Colonic mucosa (tissue), 4 donors: ENCODE results near the gene CFAP46. TPM values are rescaled to one million over a fixed set of nuclear protein-coding genes. Genes with fewer than 3 reads are reported as not detected.
"Not testable (repeated sequence)": the region's sequence is repeated elsewhere in the genome, so short reads cannot be mapped to it uniquely, and the experiment has no call there.

Experiments used
- DNase-seq: peaks from one replicate; pipeline ENCODE4 v3.0.0-alpha.2; 2020
- H3K27ac ChIP-seq: fragments of 200-600 bp; one replicate; pipeline ENCODE4 v1.8.0; 2021
- H3K27me3 ChIP-seq: fragments of 200-600 bp; one replicate; pipeline ENCODE4 v1.8.0; 2021
- H3K36me3 ChIP-seq: fragments of 200-600 bp; one replicate; pipeline ENCODE4 v1.8.0; 2021
- H3K4me1 ChIP-seq: fragments of 200-600 bp; one replicate; pipeline ENCODE4 v1.8.0; 2021; ENCODE audit warnings: mild to moderate bottlenecking
- H3K4me3 ChIP-seq: fragments of 200-600 bp; one replicate; pipeline ENCODE4 v1.8.0; 2021
- H3K9ac ChIP-seq, 2 donors: one replicate each; pipeline ENCODE4 v1.7.0; 2013; ENCODE audit warnings: control low read depth in 2 of 2, low read depth in 2 of 2, low read length in 2 of 2
- H3K9me3 ChIP-seq: fragments of 200-600 bp; one replicate; pipeline ENCODE4 v1.8.0; 2021
- CTCF ChIP-seq: fragments of 200-600 bp; IDR thresholded peaks from one replicate; pipeline ENCODE4 v1.8.0; 2022; ENCODE audit warnings: antibody characterized with exemption, mild to moderate bottlenecking
- intact Hi-C: fragments of 100-400 bp; cut with DNase I; formaldehyde crosslinking; loops from one replicate; pipeline ENCODE4 v1.14.1; 2022
- total RNA-seq, 2 donors: library from RNA; stranded (reverse); fragmentation: NEBNext Ultra II Directional in 1 of 2; extraction: Animal tissue kit (Norgen Biotek cat#: 25700) in 1 of 2; gene quantifications; one replicate each; pipeline ENCODE4 v1.2.1, GENCODE V29; 2021
- donor health status: healthy.
- donor health status: DM: no; HTN: no; CAD: no.
- donor health status: DM: no; HTN: no; CAD: no.

CFAP46 gene
- total RNA-seq, 2 donors from 2014 or later, result 0.13 TPM; not detected in 1

- Histone ChIP-seq H3K27ac (no peak overlapping the region), H3K9me3 (no peaks in the 10 kb centered on the region), H3K4me1 (no peaks in the 10 kb centered on the region), H3K4me3 (no peak overlapping the region), H3K27me3 (no peaks in the 10 kb centered on the region), H3K36me3 (no peaks in the 10 kb centered on the region), H3K9ac (no peak overlapping the region)
- TF ChIP-seq CTCF, result no peak
- intact Hi-C loops, result no loop called here
- DNase-seq, result no peak
Measured at GRCh38 chr10:132932461-132933307, 9.7 kb downstream of the CFAP46 start.

GRCh38 chr10:132931258-132932250 is 10.8 kb downstream of the CFAP46 start:
- H3K4me1 ChIP-seq, H3K9me3 ChIP-seq, H3K4me3 ChIP-seq, H3K36me3 ChIP-seq, H3K27ac ChIP-seq, H3K9ac ChIP-seq, intact Hi-C loops, H3K27me3 ChIP-seq, DNase-seq: not testable (repeated sequence)

- H3K4me1 ChIP-seq, H3K4me3 ChIP-seq, H3K9me3 ChIP-seq, H3K27me3 ChIP-seq, H3K36me3 ChIP-seq, H3K27ac ChIP-seq, intact Hi-C loops, DNase-seq, H3K9ac ChIP-seq: not testable (repeated sequence)
Measured at GRCh38 chr10:132930701-132931100, 11.7 kb downstream of the CFAP46 start.

- H3K9me3 ChIP-seq, result no peaks in the 10 kb centered on the region
- no peak overlapping the region for H3K9ac ChIP-seq
- no peak for DNase-seq
- H3K36me3 ChIP-seq, result no peaks in the 10 kb centered on the region
- H3K4me1 ChIP-seq, result no peaks in the 10 kb centered on the region
- H3K4me3 ChIP-seq, result no peak overlapping the region
- TF ChIP-seq CTCF, result no peak
- intact Hi-C loops, result no loop called here
- no peak overlapping the region for H3K27ac ChIP-seq
- H3K27me3 ChIP-seq, result no peaks in the 10 kb centered on the region
Measured at GRCh38 chr10:132929953-132930548, 12.3 kb downstream of the CFAP46 start.

- no peak for DNase-seq
Measured at GRCh38 chr10:132929480-132929879, 12.9 kb downstream of the CFAP46 start.

More at GRCh38 chr10:132929480-132929879, 12.9 kb downstream of the CFAP46 start:
- no peak for TF ChIP-seq CTCF
- intact Hi-C loops, result no loop called here
- H3K27ac ChIP-seq, result no peak overlapping the region
- H3K4me3 ChIP-seq, result no peak overlapping the region
- H3K9me3 ChIP-seq, result no peaks in the 10 kb centered on the region
- H3K36me3 ChIP-seq, result no peaks in the 10 kb centered on the region
- H3K9ac ChIP-seq, result no peak overlapping the region
- no peaks in the 10 kb centered on the region for H3K27me3 ChIP-seq
- H3K4me1 ChIP-seq, result no peaks in the 10 kb centered on the region
